ENCODE results near the gene EPB41L2. TPM values are rescaled to one million over a fixed set of nuclear protein-coding genes. Genes with fewer than 3 reads are reported as not detected.

The EPB41L2 gene
- total and polyA plus RNA-seq, 2 experiments from 2014 or later, result 76.2 to 91.7 TPM

DNA sequence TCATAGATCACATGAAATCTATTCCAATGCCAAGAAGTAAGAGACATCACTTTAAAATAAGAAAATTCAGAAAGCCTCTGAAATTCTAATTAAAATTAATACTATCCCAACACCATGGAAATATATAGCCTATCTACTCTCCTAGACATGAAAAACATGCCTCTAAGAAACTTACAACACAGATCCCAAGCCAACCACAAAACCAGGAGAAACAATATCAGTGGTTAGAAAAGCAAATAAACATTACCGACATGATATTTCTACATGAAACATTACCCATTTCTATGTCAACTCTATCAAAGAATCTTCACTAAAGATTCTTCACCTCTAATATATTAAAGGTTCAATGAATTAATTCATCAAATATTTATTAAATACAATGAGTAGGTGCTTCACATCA is 4.8 kb downstream of the EPB41L2 start:
- no peak overlapping the region for H3K4me3 ChIP-seq
- peaks cover 3% of the 10 kb centered on the region; the same call in 1 of the 2 replicates for H4K20me1 ChIP-seq (replicated peaks; ENCODE audit: insufficient read depth)
- H3K9me2 ChIP-seq (ENCODE audit: insufficient read depth), result no peaks in the 10 kb centered on the region
- Mint-ChIP-seq H3K4me1 (peaks cover 25% of the 10 kb centered on the region), H3K36me3 (ENCODE audit: low read depth) (peaks cover 28% of the 10 kb centered on the region), H3K27ac (no peak overlapping the region), H3K9me3 (peaks cover 18% of the 10 kb centered on the region), H3K27me3 (ENCODE audit: insufficient read depth, low read depth, poor library complexity) (no peaks in the 10 kb centered on the region), H3K4me3 (no peak overlapping the region)
- no peak for TF ChIP-seq ZNF331 (CRISPR knock-in tag; IDR thresholded peaks at IDR 0.05; ENCODE audit: low read depth)
- TF ChIP-seq NANOG (IDR thresholded peaks at IDR 0.05; ENCODE audit: borderline replicate concordance), result no peak
- no peak for TF ChIP-seq STAT1 (IDR thresholded peaks at IDR 0.05; ENCODE audit: unreplicated experiment)
- TF ChIP-seq ZNF114 (CRISPR knock-in tag; IDR thresholded peaks at IDR 0.05), result no peak
- no peak for TF ChIP-seq EZH2 (IDR thresholded peaks at IDR 0.05; ENCODE audit: low read depth, unreplicated experiment)
- TF ChIP-seq POLR2AphosphoS5 (IDR thresholded peaks at IDR 0.05; ENCODE audit: low read depth), result no peak
- TF ChIP-seq, protein P1, sequence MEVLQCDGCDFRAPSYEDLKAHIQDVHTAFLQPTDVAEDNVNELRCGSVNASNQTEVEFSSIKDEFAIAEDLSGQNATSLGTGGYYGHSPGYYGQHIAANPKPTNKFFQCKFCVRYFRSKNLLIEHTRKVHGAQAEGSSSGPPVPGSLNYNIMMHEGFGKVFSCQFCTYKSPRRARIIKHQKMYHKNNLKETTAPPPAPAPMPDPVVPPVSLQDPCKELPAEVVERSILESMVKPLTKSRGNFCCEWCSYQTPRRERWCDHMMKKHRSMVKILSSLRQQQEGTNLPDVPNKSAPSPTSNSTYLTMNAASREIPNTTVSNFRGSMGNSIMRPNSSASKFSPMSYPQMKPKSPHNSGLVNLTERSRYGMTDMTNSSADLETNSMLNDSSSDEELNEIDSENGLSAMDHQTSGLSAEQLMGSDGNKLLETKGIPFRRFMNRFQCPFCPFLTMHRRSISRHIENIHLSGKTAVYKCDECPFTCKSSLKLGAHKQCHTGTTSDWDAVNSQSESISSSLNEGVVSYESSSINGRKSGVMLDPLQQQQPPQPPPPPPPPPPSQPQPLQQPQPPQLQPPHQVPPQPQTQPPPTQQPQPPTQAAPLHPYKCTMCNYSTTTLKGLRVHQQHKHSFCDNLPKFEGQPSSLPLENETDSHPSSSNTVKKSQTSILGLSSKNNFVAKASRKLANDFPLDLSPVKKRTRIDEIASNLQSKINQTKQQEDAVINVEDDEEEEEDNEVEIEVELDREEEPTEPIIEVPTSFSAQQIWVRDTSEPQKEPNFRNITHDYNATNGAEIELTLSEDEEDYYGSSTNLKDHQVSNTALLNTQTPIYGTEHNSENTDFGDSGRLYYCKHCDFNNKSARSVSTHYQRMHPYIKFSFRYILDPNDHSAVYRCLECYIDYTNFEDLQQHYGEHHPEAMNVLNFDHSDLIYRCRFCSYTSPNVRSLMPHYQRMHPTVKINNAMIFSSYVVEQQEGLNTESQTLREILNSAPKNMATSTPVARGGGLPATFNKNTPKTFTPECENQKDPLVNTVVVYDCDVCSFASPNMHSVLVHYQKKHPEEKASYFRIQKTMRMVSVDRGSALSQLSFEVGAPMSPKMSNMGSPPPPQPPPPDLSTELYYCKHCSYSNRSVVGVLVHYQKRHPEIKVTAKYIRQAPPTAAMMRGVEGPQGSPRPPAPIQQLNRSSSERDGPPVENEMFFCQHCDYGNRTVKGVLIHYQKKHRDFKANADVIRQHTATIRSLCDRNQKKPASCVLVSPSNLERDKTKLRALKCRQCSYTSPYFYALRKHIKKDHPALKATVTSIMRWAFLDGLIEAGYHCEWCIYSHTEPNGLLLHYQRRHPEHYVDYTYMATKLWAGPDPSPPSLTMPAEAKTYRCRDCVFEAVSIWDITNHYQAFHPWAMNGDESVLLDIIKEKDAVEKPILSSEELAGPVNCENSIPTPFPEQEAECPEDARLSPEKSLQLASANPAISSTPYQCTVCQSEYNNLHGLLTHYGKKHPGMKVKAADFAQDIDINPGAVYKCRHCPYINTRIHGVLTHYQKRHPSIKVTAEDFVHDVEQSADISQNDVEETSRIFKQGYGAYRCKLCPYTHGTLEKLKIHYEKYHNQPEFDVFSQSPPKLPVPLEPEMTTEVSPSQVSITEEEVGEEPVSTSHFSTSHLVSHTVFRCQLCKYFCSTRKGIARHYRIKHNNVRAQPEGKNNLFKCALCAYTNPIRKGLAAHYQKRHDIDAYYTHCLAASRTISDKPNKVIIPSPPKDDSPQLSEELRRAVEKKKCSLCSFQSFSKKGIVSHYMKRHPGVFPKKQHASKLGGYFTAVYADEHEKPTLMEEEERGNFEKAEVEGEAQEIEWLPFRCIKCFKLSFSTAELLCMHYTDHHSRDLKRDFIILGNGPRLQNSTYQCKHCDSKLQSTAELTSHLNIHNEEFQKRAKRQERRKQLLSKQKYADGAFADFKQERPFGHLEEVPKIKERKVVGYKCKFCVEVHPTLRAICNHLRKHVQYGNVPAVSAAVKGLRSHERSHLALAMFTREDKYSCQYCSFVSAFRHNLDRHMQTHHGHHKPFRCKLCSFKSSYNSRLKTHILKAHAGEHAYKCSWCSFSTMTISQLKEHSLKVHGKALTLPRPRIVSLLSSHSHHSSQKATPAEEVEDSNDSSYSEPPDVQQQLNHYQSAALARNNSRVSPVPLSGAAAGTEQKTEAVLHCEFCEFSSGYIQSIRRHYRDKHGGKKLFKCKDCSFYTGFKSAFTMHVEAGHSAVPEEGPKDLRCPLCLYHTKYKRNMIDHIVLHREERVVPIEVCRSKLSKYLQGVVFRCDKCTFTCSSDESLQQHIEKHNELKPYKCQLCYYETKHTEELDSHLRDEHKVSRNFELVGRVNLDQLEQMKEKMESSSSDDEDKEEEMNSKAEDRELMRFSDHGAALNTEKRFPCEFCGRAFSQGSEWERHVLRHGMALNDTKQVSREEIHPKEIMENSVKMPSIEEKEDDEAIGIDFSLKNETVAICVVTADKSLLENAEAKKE (CRISPR knock-in tag; IDR thresholded peaks at IDR 0.05), result no peak
- TF ChIP-seq JUNB (IDR thresholded peaks at IDR 0.05; ENCODE audit: unreplicated experiment), result no peak
- TF ChIP-seq, protein P2, sequence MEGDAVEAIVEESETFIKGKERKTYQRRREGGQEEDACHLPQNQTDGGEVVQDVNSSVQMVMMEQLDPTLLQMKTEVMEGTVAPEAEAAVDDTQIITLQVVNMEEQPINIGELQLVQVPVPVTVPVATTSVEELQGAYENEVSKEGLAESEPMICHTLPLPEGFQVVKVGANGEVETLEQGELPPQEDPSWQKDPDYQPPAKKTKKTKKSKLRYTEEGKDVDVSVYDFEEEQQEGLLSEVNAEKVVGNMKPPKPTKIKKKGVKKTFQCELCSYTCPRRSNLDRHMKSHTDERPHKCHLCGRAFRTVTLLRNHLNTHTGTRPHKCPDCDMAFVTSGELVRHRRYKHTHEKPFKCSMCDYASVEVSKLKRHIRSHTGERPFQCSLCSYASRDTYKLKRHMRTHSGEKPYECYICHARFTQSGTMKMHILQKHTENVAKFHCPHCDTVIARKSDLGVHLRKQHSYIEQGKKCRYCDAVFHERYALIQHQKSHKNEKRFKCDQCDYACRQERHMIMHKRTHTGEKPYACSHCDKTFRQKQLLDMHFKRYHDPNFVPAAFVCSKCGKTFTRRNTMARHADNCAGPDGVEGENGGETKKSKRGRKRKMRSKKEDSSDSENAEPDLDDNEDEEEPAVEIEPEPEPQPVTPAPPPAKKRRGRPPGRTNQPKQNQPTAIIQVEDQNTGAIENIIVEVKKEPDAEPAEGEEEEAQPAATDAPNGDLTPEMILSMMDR (conservative IDR thresholded peaks at IDR 0.05; ENCODE audit: low read depth in 2 of 2), result no peak
- no peak for TF ChIP-seq CREB1 (CRISPR knock-in tag; IDR thresholded peaks at IDR 0.05; ENCODE audit: low read depth)
- H2AFZ ChIP-seq, result no peak overlapping the region
- peaks cover 89% of the 10 kb centered on the region for H3K79me2 ChIP-seq (replicated peaks; ENCODE audit: insufficient read depth)
- peaks cover 11% of the 10 kb centered on the region for H3K27me3 ChIP-seq (ENCODE audit: insufficient read depth)
- H3K36me3 ChIP-seq (ENCODE audit: insufficient read depth), result peaks cover 7% of the 10 kb centered on the region
- H3F3A ChIP-seq (replicated peaks; ENCODE audit: low read depth), result no peaks in the 10 kb centered on the region
- ATAC-seq, result no peak
- no peak for DNase-seq (ENCODE audit: low spot score)
- peaks cover 24% of the 10 kb centered on the region for H3K4me1 ChIP-seq (ENCODE audit: insufficient read depth)
- no peak overlapping the region for H3K27ac ChIP-seq (ENCODE audit: low read depth)
- H3K4me2 ChIP-seq, result no peak overlapping the region

Measured in GM23338 (cell line).